Osteocyte (in vitro differentiated cells): ENCODE results near the gene CCDC92B. TPM values are rescaled to one million over a fixed set of nuclear protein-coding genes. Genes with fewer than 3 reads are reported as not detected.
A peak's percentile ranks its signal among the peaks of the same experiment; 100 is the strongest.

ENCODE experiments used
- DNase-seq: peaks from one replicate; pipeline ENCODE4 v3.0.0; 2021; ENCODE audit warnings: mixed read lengths; ENCODE audit not compliant: unreplicated experiment; ENCODE audit errors: extremely low spot score
- H3K27ac Mint-ChIP-seq: one replicate; pipeline ENCODE4 v1.8.0; 2021; ENCODE audit warnings: mild to moderate bottlenecking, mixed read lengths; ENCODE audit not compliant: unreplicated experiment
- H3K27me3 Mint-ChIP-seq: one replicate; pipeline ENCODE4 v1.8.0; 2021; ENCODE audit warnings: mixed read lengths; ENCODE audit not compliant: unreplicated experiment
- H3K36me3 Mint-ChIP-seq: one replicate; pipeline ENCODE4 v1.8.0; 2021; ENCODE audit warnings: mixed read lengths; ENCODE audit not compliant: unreplicated experiment
- H3K4me1 Mint-ChIP-seq: one replicate; pipeline ENCODE4 v1.8.0; 2021; ENCODE audit warnings: mixed read lengths; ENCODE audit not compliant: unreplicated experiment
- H3K4me3 Mint-ChIP-seq: one replicate; pipeline ENCODE4 v1.8.0; 2021; ENCODE audit warnings: mild to moderate bottlenecking, moderate library complexity, mixed read lengths; ENCODE audit not compliant: unreplicated experiment
- H3K9me3 Mint-ChIP-seq: one replicate; pipeline ENCODE4 v1.8.0; 2021; ENCODE audit warnings: mixed read lengths; ENCODE audit not compliant: unreplicated experiment
- total RNA-seq: library from RNA; stranded (reverse); gene quantifications from 2 replicates; pipeline ENCODE4 v1.2.1, GENCODE V29; 2021
- TF ChIP-seq, protein P1 (sequence below): fragments of 200-600 bp; sonication (generic); IDR thresholded peaks from 2 replicates; pipeline ENCODE4 v1.5.0; 2021; ENCODE audit warnings: antibody characterized with exemption, mild to moderate bottlenecking, moderate library complexity

Gene CCDC92B
- total RNA-seq, 1 donor from 2014 or later = not detected

DNA sequence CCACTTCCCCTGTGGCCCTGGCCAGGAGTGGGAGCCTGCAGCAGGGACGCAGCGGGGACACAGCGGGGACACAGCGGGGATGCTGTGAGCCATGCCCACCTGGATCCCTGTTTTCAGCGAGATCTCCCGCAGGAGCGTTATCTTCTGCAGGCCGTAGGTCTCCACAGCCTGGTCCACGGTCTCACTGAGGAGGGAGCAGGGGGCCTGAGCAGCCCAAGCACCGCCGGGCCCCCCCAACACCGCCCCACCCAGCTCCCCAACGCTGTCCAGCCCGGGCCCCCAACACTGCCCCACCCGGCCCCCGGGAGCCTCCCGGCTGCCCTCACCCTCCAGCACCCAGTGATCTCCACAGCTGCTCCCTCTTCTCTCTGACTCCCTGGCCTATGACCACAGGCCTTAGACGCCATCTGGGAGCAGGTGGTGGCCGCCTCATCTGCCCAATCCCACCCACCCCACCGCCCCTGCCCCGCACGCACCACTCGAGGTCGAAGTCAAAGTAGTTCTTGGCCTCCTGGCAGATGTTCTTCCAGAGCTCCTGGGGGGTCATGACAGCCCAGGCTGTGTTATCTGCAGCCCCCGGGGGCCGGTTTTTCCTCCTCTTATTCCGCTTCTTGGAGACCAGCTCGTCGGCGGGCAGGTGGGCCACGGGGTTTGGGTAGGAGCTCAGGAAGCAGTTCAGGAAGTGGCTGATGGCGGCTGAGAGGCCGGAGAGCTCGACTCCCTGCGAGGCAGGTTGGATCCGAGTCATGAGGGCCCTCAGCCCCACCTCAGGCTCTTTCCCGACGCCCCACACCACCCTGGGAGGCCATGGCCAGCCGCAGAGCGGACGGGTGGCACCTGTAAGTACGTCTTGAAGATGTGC is 54.8 kb downstream of the CCDC92B start:
- H3K27ac Mint-ChIP-seq = no peak overlapping the region
- H3K4me1 Mint-ChIP-seq = no peaks in the 10 kb centered on the region
- no peak overlapping the region for H3K4me3 Mint-ChIP-seq
- no peaks in the 10 kb centered on the region for H3K27me3 Mint-ChIP-seq
- peaks cover 2% of the 10 kb centered on the region for H3K36me3 Mint-ChIP-seq
- peak; percentile 78 for DNase-seq
- TF ChIP-seq, protein P1, sequence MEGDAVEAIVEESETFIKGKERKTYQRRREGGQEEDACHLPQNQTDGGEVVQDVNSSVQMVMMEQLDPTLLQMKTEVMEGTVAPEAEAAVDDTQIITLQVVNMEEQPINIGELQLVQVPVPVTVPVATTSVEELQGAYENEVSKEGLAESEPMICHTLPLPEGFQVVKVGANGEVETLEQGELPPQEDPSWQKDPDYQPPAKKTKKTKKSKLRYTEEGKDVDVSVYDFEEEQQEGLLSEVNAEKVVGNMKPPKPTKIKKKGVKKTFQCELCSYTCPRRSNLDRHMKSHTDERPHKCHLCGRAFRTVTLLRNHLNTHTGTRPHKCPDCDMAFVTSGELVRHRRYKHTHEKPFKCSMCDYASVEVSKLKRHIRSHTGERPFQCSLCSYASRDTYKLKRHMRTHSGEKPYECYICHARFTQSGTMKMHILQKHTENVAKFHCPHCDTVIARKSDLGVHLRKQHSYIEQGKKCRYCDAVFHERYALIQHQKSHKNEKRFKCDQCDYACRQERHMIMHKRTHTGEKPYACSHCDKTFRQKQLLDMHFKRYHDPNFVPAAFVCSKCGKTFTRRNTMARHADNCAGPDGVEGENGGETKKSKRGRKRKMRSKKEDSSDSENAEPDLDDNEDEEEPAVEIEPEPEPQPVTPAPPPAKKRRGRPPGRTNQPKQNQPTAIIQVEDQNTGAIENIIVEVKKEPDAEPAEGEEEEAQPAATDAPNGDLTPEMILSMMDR = no peak
- H3K9me3 Mint-ChIP-seq = no peaks in the 10 kb centered on the region

DNA sequence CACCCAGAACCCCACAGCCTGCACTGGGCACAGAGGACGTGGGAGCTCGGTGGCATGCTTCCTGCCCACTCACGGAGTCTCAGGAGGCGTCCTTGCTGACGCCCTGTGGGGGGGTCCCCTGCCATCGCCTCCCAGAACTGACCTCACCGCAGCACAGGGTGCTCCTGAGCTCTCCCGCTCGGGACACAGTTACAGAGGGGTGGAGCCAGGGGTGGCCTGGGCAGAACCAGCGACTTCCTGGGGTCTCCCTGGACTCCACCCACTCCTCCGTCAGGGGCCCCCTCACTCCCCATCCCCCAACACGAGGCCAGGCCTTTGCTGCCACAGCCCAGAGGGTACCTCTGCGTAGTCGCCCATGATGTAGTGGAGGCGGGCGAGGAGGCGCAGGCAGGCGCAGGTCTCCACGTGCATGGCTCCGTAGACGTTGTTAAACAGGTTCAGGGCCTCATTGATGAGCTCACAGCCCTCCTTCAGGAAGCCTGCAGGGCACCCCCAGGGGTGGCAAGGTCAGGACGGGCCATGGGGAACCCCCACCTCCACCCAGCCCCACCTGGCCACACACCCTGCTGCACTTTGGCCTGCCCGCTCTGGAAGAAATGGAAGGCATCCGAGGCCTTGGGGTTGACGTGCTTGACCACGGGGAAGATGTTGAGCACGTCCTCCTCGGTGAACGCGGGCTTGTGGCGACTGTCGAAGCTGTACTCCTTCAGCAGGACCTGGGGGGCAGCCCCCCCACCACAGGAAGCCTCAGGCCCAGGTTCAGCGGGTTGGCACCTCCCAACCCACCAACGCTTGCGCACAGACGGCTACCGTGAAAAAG is 55.7 kb downstream of the CCDC92B start:
- peaks cover 3% of the 10 kb centered on the region for H3K4me1 Mint-ChIP-seq
- DNase-seq = peak; percentile 84
- H3K4me3 Mint-ChIP-seq = no peak overlapping the region
- no peak overlapping the region for H3K27ac Mint-ChIP-seq
- peaks cover 2% of the 10 kb centered on the region for H3K36me3 Mint-ChIP-seq
- TF ChIP-seq, protein P1 = no peak
- no peaks in the 10 kb centered on the region for H3K9me3 Mint-ChIP-seq
- H3K27me3 Mint-ChIP-seq = no peaks in the 10 kb centered on the region

DNA sequence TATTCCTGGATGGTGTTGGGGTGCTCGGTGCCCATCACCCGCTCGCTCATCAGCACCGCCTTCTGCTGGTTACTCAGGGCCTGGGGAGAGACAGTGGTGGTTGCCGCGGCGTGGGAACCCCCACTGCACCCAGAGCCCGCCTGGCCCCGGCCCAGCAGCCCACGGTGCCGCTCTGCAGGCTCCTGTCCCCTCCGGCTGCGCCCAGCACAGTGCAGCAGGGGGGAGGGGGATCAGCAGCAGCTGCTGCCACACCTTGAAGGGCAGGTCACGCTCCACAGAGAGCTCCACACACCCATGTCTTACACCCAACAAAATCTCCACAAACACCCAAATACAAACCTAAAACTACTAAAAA is 56.7 kb downstream of the CCDC92B start:
- TF ChIP-seq, protein P1 = no peak
- Mint-ChIP-seq H3K27ac (no peak overlapping the region), H3K9me3 (no peaks in the 10 kb centered on the region), H3K4me1 (peaks cover 3% of the 10 kb centered on the region), H3K27me3 (no peaks in the 10 kb centered on the region), H3K4me3 (no peak overlapping the region), H3K36me3 (peaks cover 2% of the 10 kb centered on the region)
- peak; percentile 77 for DNase-seq

DNA sequence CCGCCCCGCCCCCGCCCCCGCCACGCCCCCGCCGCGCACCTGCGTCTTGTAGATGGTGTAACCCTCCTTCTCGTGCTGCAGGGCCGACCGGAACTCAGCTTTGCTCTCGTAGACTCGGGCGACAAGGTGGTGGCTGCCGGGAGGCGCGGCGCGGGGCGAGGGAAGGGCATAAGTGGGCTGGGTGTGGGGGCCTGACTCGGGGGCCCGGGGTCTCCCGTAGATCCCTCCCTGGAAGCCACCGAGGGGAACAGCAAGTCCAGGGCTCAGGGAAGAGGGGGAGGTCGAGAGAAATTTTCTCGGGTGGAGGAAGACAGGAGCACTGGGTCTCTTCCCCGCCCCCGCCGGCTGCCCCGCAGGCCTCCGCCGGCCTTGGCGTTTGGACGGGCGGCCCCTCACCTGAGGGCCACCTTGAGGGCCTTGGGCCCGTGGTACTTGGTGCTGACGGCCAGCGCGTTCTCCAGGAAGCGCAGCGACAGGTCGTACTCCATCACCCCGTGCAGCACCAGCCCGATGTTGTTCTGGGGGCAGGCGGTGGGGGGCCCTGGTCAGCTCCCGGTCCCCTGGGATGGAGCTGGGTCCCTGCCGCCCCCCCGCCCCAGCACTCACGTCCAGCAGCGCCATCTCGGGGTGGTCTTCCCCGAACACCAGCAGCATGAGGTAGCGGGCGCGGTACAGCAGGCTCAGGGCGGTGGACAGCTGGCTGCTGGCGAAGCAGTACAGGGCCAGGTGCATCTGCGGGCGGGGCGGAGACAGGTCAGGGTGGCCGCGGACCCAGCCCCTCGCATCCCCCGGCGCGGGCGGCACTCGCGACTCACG is 57.3 kb downstream of the CCDC92B start:
- no peaks in the 10 kb centered on the region for H3K27me3 Mint-ChIP-seq
- DNase-seq = peak; percentile 83
- peaks cover 3% of the 10 kb centered on the region for H3K4me1 Mint-ChIP-seq
- H3K9me3 Mint-ChIP-seq = no peaks in the 10 kb centered on the region
- H3K4me3 Mint-ChIP-seq = no peak overlapping the region
- H3K36me3 Mint-ChIP-seq = peaks cover 2% of the 10 kb centered on the region
- TF ChIP-seq, protein P1 = no peak
- no peak overlapping the region for H3K27ac Mint-ChIP-seq
